Measurements from ENCODE around the gene TTC6.

Gene TTC6

GRCh38 chr14:37585101-37585511 lies 10.3 kb upstream of the TTC6 start:
- DNase-seq = no peak

GRCh38 chr14:37585971-37586796 lies 9.2 kb upstream of the TTC6 start:
- no peak for DNase-seq

DNA sequence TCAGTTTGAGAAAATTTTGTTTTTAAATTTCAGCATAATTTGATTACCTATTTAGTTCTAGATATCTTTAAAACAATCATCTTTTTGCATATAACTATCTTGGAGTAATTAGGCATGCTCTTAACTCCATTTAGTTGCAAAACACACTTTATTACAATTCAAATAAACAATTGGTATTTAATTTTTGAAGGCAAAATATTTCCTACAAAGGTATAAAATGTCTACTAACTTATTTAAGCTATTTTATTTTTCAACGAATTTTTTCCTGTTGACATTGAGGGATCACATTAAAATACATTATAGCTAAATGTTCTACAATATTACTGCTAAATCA lies 8.7 kb upstream of the TTC6 start:
- DNase-seq = no peak

DNA sequence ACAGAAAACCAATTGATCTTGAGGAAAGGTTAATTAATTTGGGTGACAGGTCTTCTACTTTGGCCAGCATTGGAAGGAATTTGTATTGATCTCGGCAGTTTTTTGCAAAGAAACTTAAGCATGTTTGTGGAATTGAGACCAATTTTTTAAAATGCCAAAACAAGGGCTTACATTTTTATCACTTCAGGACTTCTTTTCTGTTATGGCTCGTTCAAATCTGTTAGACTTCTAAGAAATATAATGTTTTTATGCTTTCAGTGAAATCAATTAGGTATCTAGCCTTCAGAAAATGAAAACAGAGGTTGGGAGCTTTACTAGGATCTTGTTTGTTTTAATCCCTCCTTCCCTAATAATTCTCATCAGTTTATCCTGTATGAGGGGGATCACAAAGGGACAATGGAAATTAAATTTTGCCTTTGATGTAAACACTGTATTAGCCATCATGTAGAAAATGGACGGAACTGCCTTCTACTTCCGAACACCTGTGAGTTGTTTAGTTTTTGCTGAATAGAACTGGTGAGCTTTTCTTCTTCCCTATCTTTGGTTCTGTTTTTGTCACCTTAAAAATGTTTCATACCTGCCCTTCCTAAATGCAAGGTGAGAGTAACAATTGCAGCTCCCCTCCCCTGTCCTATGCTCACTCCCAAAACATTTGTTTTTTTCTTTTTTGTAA lies 8.2 kb upstream of the TTC6 start:
- DNase-seq = no peak

- DNase-seq = no peak
Observed at GRCh38 chr14:37587881-37588666, 7.4 kb upstream of the TTC6 start.

- DNase-seq = no peak
Observed at GRCh38 chr14:37588667-37588955, 6.8 kb upstream of the TTC6 start.

DNA sequence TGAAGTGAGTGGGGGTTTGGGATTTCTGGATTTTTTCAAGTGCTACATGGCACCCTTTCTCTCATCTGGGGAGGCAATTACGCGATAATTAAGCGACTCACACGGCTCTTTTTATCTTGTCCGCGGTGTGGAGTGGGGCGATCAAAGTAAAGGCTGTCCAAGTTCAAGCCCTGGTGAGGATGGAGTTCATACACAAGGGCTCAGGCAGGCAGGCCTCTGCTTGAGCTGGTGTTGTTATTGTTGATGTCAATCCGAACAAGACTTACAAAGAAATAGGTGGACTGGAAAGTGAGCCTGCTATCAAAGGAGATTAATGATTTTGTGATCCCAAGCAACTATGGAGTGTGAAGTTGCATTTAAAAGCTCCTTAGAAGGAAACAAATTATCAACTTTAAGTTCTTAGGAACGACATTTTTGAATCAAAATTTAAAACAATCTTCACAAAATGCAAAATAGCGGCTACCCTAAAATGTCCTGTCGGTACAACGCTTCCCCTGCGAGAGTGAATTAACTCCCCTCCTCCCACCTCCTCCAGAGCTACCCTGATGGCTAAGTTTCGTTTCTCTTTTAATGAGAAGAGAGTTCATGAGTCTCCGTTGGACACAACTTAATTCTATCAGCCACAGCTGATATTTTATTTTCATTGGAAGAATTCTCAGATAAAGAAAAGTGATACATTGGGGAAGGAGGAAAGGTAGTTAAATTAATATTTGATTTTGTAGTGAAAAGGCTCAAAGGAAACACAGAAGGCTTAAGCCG lies 6.3 kb upstream of the TTC6 start:
- DNase-seq = no peak

- no peak for DNase-seq
Observed at GRCh38 chr14:37589715-37590427, 5.6 kb upstream of the TTC6 start.

DNA sequence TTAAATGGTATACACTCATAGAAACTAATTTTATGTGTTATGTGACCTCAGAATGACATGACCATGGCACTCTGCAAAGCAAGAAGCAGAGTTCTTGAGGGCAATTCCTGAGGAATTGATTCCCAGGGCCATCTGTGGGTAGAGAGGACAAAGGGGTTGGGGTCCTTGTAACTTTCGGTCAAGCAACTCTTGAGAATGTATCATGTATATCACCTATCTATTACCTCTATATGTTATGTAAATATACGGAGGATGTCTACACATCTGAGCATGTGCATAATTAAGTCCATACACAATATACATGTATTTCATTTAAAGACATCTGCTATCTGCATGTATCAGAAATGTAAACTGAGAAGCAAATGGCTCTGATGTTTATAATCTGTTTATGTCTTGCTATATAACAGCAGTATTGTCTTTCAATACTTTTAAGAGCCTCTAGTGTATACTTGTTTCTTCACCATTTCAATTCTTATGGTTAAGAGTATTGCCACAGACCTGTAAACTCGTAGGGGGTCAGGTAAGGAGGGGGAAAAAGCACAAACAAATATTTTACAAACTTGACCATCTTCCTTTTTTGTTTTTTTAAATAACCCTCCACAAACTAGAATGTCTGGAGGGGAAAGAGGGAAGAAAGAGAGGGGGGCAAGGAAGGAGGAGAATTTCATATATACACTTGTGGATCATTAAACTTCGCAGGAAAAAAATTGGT lies 4.8 kb upstream of the TTC6 start:
- DNase-seq = no peak

GRCh38 chr14:37591311-37591940 lies 4.0 kb upstream of the TTC6 start:
- DNase-seq = no peak

DNA sequence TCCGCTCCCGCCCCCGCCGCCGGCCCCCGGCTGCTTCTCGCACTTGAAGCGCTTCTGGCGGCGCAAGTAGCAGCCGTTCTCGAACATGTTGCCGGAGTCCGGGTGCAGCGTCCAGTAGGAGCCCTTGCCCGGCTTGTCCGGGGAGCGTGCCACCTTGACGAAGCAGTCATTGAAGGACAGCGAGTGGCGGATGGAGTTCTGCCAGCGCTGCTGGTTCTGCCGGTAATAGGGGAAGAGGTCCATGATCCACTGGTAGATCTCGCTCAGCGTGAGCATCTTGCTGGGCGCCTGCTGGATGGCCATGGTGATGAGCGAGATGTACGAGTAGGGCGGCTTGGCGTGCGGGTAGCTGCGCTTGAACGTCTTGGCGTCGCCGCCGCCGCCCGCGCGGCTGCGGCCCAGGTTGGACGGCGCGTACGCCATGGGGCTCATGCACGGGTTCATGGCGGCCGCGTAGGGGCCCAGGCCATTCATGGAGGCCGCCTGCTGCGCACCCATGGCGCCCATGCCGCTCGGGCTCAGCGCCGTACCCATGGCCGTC lies 3.4 kb upstream of the TTC6 start:
- DNase-seq = no peak

GRCh38 chr14:37592482-37593408 lies 2.7 kb upstream of the TTC6 start:
- DNase-seq = no peak

DNA sequence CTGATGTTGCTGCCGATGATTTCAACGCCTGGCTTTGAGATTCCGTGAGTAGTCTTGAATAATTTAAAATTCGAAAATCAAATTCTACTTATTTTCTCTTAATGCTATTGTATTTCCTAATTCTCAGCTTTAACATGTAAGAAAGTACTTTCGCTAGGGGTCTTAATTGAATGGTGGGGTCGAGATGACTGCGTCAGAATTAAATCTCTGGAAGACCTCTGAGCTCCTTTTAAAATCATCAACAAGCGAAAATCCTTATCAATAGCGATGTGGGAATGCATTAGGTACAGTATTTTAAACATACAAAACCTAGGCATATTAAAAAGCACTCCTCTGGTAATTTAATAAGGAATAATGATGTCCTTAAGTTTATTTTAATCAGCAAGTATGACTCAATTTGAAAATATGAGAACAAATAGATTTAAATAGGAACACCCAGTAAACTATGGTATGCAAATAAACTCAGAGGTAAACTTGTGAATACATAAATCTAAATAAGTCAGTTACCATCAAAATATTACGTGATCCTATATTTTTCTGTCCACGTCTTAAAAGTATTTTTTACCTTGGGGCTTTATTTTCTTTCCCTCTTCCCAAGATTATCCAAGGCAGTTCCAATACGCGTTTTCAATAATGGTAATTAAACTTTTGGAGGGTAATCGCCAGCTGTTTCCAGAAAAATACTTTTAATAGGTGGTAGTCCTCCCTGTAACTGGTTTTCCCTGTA lies 1.8 kb upstream of the TTC6 start:
- no peak for DNase-seq

- no peak for DNase-seq
Observed at GRCh38 chr14:37594238-37594970, 1.0 kb upstream of the TTC6 start.

GRCh38 chr14:37595809-37596621 lies 586 bp downstream of the TTC6 start:
- no peak for DNase-seq

DNA sequence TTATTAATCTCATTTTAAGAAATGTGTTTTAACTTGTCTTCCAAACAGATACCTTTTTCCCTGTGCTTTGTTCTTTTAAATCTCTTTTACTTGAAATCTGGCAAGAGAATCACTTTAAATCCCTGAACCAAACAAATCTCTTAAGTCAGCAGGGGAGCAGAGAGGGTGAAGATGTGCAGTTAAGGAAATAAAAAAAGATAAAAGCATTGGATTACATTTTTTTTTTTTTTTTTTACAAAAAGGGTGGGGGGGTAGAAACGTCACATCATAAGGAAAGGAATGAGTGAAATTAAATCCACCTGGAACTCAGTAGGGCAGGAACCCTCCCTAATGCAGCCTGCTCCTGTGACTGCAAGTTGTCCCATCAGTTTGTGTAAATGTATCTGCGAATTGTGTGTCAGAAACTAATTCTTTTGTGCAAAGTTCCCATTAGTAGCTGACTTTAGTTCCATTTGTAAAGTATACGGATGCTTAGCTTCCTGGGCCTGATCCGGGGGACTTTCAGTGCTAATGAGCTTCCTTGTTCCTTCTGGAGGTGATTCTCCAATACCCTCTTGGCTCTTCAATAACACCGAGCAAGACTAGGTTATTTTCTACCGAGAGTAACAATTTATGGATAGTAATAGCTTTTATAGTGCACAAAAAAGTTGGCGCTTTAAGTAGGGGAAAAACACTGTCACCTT lies 1.5 kb downstream of the TTC6 start:
- DNase-seq = no peak

GRCh38 chr14:37597538-37597913 lies 2.1 kb downstream of the TTC6 start:
- no peak for DNase-seq
